ENCODE measurements around the gene DNMBP. TPM values are rescaled to one million over a fixed set of nuclear protein-coding genes. Genes with fewer than 3 reads are reported as not detected.

Gene DNMBP
- total and polyA plus RNA-seq, 2 experiments from 2014 or later = 13.9 to 18.2 TPM

DNA sequence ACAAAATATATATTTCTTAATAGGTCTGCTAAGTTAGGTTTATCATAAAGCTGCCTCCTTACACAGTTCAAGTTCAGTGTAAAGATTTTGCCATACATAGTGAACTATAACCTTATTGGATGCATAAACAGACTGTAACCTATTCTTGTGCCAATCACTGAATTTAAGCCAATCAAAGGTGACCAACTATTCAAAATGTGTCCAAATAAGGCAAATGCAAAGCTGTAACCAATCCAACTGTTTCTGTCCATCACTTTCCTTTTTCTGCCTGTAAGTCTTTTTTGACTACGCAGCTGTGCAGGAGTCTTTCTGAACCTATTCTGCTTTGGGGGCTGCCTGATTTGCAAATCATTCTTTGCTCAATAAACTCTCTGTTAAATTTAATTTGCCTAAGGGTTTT, 11.6 kb upstream of the DNMBP start:
- Histone ChIP-seq H3K79me2 (no peaks in the 10 kb centered on the region), H3K9me3 (ENCODE audit: low read depth) (no peaks in the 10 kb centered on the region), H3K9me2 (replicated peaks; ENCODE audit: insufficient read depth) (no peaks in the 10 kb centered on the region), H3K4me1 (ENCODE audit: insufficient read depth) (peaks cover 11% of the 10 kb centered on the region), H3K36me3 (replicated peaks; ENCODE audit: insufficient read depth, low read depth) (no peaks in the 10 kb centered on the region), H2AFZ (no peak overlapping the region), H3K4me2 (no peak overlapping the region), H3K27me3 (no peaks in the 10 kb centered on the region), H3K4me3 (no peak overlapping the region), H4K20me1 (ENCODE audit: insufficient read depth, poor library complexity, severe bottlenecking) (no peaks in the 10 kb centered on the region), H3K27ac (no peak overlapping the region)
- 97% methylated on average over 1 of the region's 1 CpG for WGBS (ENCODE audit: low lambda C conversion rate, missing lambda C conversion rate)
- DNase-seq (ENCODE audit: low spot score) = no peak
- no peak for TF ChIP-seq EZH2phosphoT487 (IDR thresholded peaks at IDR 0.05; ENCODE audit: low read depth, severe bottlenecking, unreplicated experiment)
- TF ChIP-seq, protein P1, sequence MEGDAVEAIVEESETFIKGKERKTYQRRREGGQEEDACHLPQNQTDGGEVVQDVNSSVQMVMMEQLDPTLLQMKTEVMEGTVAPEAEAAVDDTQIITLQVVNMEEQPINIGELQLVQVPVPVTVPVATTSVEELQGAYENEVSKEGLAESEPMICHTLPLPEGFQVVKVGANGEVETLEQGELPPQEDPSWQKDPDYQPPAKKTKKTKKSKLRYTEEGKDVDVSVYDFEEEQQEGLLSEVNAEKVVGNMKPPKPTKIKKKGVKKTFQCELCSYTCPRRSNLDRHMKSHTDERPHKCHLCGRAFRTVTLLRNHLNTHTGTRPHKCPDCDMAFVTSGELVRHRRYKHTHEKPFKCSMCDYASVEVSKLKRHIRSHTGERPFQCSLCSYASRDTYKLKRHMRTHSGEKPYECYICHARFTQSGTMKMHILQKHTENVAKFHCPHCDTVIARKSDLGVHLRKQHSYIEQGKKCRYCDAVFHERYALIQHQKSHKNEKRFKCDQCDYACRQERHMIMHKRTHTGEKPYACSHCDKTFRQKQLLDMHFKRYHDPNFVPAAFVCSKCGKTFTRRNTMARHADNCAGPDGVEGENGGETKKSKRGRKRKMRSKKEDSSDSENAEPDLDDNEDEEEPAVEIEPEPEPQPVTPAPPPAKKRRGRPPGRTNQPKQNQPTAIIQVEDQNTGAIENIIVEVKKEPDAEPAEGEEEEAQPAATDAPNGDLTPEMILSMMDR (IDR thresholded peaks at IDR 0.05; ENCODE audit: poor library complexity) = no peak
- TF ChIP-seq EZH2 (IDR thresholded peaks at IDR 0.05; ENCODE audit: borderline replicate concordance) = no peak

DNA sequence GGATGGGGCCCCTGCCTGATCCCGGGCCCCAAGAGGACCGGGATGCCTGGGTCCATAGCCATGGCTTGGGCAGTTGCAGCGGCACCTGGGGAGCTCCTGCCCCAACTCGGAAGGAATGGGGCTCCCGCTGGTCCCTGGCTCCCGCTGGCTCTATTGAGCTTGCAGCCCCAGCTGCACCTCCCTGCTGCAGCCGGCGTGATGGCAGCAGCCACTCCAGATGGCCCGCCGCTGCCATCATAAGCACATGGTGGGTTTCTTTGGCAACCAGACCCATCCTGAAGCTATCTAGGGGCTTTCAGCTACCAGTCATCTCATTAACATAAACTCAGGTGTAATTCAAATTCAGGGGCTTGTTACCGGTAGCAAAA, 11.1 kb upstream of the DNMBP start:
- H3K36me3 ChIP-seq (replicated peaks; ENCODE audit: insufficient read depth, low read depth) = no peaks in the 10 kb centered on the region
- H3K4me2 ChIP-seq = peak overlapping the region; percentile 60
- H3K27me3 ChIP-seq = no peaks in the 10 kb centered on the region
- H3K79me2 ChIP-seq = no peaks in the 10 kb centered on the region
- no peak overlapping the region for H3K27ac ChIP-seq
- no peak overlapping the region for H3K4me3 ChIP-seq
- no peak overlapping the region for H2AFZ ChIP-seq
- H4K20me1 ChIP-seq (ENCODE audit: insufficient read depth, poor library complexity, severe bottlenecking) = no peaks in the 10 kb centered on the region
- H3K9me2 ChIP-seq (replicated peaks; ENCODE audit: insufficient read depth) = no peaks in the 10 kb centered on the region
- H3K4me1 ChIP-seq (ENCODE audit: insufficient read depth) = peaks cover 11% of the 10 kb centered on the region
- WGBS (ENCODE audit: low lambda C conversion rate, missing lambda C conversion rate) = 79% methylated on average over 11 of the region's 11 CpGs
- no peaks in the 10 kb centered on the region for H3K9me3 ChIP-seq (ENCODE audit: low read depth)
- DNase-seq (ENCODE audit: low spot score) = no peak
- TF ChIP-seq, protein P1 (IDR thresholded peaks at IDR 0.05; ENCODE audit: poor library complexity) = no peak
- TF ChIP-seq EZH2phosphoT487 (IDR thresholded peaks at IDR 0.05; ENCODE audit: low read depth, severe bottlenecking, unreplicated experiment) = no peak
- no peak for TF ChIP-seq EZH2 (IDR thresholded peaks at IDR 0.05; ENCODE audit: borderline replicate concordance)

DNA sequence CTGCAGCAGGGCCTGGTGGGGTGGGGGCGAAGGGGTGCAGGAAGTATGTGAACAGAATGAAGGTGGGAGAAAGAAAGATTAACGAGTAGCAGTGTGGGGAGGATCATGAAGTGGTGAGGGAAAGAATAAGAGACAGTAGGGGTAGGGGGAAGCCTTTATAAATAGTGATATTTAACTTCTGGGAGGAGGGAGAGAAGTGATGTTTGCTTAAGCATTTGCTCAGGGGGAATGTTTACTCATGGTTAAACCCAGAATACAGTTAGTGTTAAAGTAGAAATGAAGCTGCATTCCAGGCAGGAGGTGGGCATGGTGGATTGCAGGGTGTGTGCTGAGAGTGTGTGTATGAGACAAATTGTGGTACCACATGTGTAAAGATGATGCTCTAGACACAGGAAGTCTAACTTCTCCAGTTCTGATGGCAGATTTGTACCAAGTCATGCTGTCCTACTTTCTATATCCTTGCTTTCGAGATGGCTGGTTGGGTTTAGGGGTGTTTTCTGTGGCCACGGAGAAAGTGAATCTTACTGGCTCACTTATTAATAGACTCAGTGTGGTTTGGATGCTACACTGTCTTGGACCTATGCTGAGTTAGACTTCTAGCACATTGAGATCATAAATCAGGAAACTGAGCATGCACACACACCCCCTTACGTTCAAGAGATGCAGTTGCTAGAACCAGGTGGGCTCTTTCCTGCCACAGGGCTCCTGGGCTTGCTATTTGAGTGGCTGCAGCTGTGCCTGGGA, 10.6 kb upstream of the DNMBP start:
- no peaks in the 10 kb centered on the region for H3K36me3 ChIP-seq (replicated peaks; ENCODE audit: insufficient read depth, low read depth)
- H3K27me3 ChIP-seq = no peaks in the 10 kb centered on the region
- WGBS (ENCODE audit: low lambda C conversion rate, missing lambda C conversion rate) = 47% methylated on average over 5 of the region's 5 CpGs
- no peak overlapping the region for H3K4me3 ChIP-seq
- no peak overlapping the region for H2AFZ ChIP-seq
- H3K9me3 ChIP-seq (ENCODE audit: low read depth) = no peaks in the 10 kb centered on the region
- H3K4me1 ChIP-seq (ENCODE audit: insufficient read depth) = peaks cover 11% of the 10 kb centered on the region
- H3K4me2 ChIP-seq = peak overlapping the region; percentile 60
- H3K9me2 ChIP-seq (replicated peaks; ENCODE audit: insufficient read depth) = no peaks in the 10 kb centered on the region
- H4K20me1 ChIP-seq (ENCODE audit: insufficient read depth, poor library complexity, severe bottlenecking) = no peaks in the 10 kb centered on the region
- H3K27ac ChIP-seq = peak overlapping the region; percentile 44
- H3K79me2 ChIP-seq = no peaks in the 10 kb centered on the region
- TF ChIP-seq EZH2 (IDR thresholded peaks at IDR 0.05; ENCODE audit: borderline replicate concordance) (no peak), EZH2phosphoT487 (IDR thresholded peaks at IDR 0.05; ENCODE audit: low read depth, severe bottlenecking, unreplicated experiment) (no peak)
- TF ChIP-seq, protein P1 (IDR thresholded peaks at IDR 0.05; ENCODE audit: poor library complexity) = no peak
- no peak for DNase-seq (ENCODE audit: low spot score)

Data from hepatocyte (in vitro differentiated cells).